Tibial nerve (tissue), 3 donors: ENCODE data around the gene ROMO1.

Experiments
- POLR2A ChIP-seq, 2 donors: fragments of 450-650 bp; IDR thresholded peaks; one replicate each; pipeline ENCODE4 v1.6.1; 2017; ENCODE audit warnings: antibody characterized with exemption in 2 of 2, mild to moderate bottlenecking in 2 of 2, moderate library complexity in 2 of 2
- TF ChIP-seq, protein P1 (sequence below), 5 experiments: fragments of 200-600 bp in 3 of 5; fragments of 450-650 bp in 2 of 5; sonication (generic) in 3 of 5; IDR thresholded peaks; one replicate each; pipeline ENCODE4 v1.5.1; 2016 to 2019; ENCODE audit warnings: antibody characterized with exemption in 5 of 5, mild to moderate bottlenecking in 3 of 5, moderate library complexity in 2 of 5

GRCh38 chr20:35709259-35709658 lies 10.1 kb downstream of the ROMO1 start:
- TF ChIP-seq, protein P1, sequence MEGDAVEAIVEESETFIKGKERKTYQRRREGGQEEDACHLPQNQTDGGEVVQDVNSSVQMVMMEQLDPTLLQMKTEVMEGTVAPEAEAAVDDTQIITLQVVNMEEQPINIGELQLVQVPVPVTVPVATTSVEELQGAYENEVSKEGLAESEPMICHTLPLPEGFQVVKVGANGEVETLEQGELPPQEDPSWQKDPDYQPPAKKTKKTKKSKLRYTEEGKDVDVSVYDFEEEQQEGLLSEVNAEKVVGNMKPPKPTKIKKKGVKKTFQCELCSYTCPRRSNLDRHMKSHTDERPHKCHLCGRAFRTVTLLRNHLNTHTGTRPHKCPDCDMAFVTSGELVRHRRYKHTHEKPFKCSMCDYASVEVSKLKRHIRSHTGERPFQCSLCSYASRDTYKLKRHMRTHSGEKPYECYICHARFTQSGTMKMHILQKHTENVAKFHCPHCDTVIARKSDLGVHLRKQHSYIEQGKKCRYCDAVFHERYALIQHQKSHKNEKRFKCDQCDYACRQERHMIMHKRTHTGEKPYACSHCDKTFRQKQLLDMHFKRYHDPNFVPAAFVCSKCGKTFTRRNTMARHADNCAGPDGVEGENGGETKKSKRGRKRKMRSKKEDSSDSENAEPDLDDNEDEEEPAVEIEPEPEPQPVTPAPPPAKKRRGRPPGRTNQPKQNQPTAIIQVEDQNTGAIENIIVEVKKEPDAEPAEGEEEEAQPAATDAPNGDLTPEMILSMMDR (IDR thresholded peaks at IDR 0.05): no peak
- no peak for TF ChIP-seq POLR2A (IDR thresholded peaks at IDR 0.05)
